ENCODE measurements around the gene ISL1.

DNA sequence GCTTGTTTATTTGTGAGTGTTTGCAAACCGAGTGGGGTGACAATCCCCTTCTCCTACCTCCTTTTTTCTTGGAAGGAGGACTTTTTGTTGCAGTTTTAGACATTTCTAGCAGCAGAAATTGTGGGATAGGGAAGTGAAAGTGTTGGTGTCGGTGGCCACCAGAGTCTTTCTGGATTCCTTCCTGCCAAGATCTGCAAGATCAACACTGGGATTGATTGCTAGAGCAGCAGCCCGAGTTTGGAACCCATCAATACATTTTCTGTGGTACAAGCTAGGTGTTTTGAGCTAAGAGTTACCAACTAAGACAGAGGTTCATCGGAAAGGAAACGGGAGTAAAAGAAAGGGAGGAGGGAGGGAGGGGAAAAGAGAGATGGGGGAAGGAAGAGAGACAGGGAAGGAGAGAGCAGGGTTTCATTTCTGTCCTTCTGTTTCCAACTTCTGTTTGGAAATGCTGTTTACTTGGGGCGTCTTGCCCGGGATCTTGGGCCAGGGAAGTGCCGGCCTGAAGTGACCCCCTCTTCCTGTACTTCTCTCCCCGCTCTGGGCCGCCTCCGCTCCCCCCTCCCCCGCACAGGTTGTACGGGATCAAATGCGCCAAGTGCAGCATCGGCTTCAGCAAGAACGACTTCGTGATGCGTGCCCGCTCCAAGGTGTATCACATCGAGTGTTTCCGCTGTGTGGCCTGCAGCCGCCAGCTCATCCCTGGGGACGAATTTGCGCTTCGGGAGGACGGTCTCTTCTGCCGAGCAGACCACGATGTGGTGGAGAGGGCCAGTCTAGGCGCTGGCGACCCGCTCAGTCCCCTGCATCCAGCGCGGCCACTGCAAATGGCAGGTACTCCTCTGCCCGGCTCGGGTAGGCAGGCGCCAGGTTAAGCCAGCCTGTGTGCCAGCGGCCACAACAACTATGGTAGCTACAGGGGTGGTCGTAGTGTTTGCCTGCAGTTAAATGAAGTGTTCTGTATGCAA, 4.0 kb downstream of the ISL1 start:
- TF ChIP-seq, protein P1, sequence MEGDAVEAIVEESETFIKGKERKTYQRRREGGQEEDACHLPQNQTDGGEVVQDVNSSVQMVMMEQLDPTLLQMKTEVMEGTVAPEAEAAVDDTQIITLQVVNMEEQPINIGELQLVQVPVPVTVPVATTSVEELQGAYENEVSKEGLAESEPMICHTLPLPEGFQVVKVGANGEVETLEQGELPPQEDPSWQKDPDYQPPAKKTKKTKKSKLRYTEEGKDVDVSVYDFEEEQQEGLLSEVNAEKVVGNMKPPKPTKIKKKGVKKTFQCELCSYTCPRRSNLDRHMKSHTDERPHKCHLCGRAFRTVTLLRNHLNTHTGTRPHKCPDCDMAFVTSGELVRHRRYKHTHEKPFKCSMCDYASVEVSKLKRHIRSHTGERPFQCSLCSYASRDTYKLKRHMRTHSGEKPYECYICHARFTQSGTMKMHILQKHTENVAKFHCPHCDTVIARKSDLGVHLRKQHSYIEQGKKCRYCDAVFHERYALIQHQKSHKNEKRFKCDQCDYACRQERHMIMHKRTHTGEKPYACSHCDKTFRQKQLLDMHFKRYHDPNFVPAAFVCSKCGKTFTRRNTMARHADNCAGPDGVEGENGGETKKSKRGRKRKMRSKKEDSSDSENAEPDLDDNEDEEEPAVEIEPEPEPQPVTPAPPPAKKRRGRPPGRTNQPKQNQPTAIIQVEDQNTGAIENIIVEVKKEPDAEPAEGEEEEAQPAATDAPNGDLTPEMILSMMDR (IDR thresholded peaks at IDR 0.05; ENCODE audit: control extremely low read depth in 1 of 3, insufficient read depth in 1 of 3, low read depth in 1 of 3, low read length in 3 of 3): no peak
- TF ChIP-seq KDM5A (IDR thresholded peaks at IDR 0.05; ENCODE audit: low read length) (no peak), GABPA (IDR thresholded peaks at IDR 0.05; ENCODE audit: borderline replicate concordance, insufficient read depth, low read length) (no peak), BACH1 (IDR thresholded peaks at IDR 0.05; ENCODE audit: low read length) (no peak)

Data from H1 (cell line).